K562 (cell line): ENCODE measurements around the gene KCNAB2. TPM values are rescaled to one million over a fixed set of nuclear protein-coding genes. Genes with fewer than 3 reads are reported as not detected.

ENCODE experiments used
- RAD21 ChIP-seq, 2 experiments: fragments of 250-450 bp in 1 of 2; fragments of 450-650 bp in 1 of 2; sonication (Bioruptor Pico) in 1 of 2; formaldehyde crosslinking in 1 of 2; IDR thresholded peaks in 1 of 2; conservative IDR thresholded peaks in 1 of 2; 2 replicates each; pipeline versions ENCODE4 v1.4.0 to v1.8.0; 2020 to 2022; ENCODE audit warnings: mild to moderate bottlenecking in 2 of 2, moderate library complexity in 1 of 2
- SNIP1 ChIP-seq: fragments of 450-650 bp; IDR thresholded peaks from 2 replicates; pipeline ENCODE4 v1.7.1; 2017; ENCODE audit warnings: low read depth, mild to moderate bottlenecking
- STAT5B ChIP-seq: fragments of 250-450 bp; sonication (Bioruptor Pico); IDR thresholded peaks from 2 replicates; pipeline ENCODE4 v1.8.0; 2021; ENCODE audit warnings: mild to moderate bottlenecking, inconsistent platforms
- ZNF134 ChIP-seq: fragments of 250-450 bp; sonication (Bioruptor Pico); conservative IDR thresholded peaks from 2 replicates; pipeline ENCODE4 v1.4.0; 2020
- polyA plus RNA-seq, 8 experiments: library from polyadenylated mRNA; depleted of rRNA in 4 of 8; stranded (reverse) in 5 of 8; unstranded in 3 of 8; fragments of >200 nt; fragmentation: Nextera tagmentation in 2 of 8; fragmentation: Illumina TruSeq in 1 of 8; extraction: Ambion mirVana in 2 of 8; extraction: Trizol in 1 of 8; gene quantifications; 2 replicates each; pipeline versions ENCODE4 v1.2.1 to v1.2.3, GENCODE V29; 2011 to 2014; ENCODE audit warnings: inconsistent platforms in 1 of 8, missing spikeins in 1 of 8
- total RNA-seq, 7 experiments: library from RNA; depleted of rRNA in 6 of 7; stranded (reverse); fragments of >200 nt in 6 of 7; fragmentation: Illumina TruSeq in 2 of 7; extraction: Trizol in 2 of 7; gene quantifications; 2 replicates each; pipeline versions ENCODE4 v1.2.1 to v1.2.3, GENCODE V29; 2011 to 2021; ENCODE audit warnings: low replicate concordance in 1 of 7
- TF ChIP-seq, protein P1 (sequence below), 2 experiments: fragments of 450-650 bp; formaldehyde crosslinking in 1 of 2; IDR thresholded peaks; 2 replicates each; pipeline versions ENCODE4 v1.4.0 to v1.6.1; 2014 to 2020; ENCODE audit warnings: mild to moderate bottlenecking in 2 of 2, borderline replicate concordance in 1 of 2, low read depth in 1 of 2

KCNAB2 gene
- total and polyA plus RNA-seq, 9 of the 15 experiments (the other 6 are each of a cell fraction or from before 2014, with no cell fraction given), result 1.8 to 15.8 (median 7.1) TPM

- TF ChIP-seq, protein P1, sequence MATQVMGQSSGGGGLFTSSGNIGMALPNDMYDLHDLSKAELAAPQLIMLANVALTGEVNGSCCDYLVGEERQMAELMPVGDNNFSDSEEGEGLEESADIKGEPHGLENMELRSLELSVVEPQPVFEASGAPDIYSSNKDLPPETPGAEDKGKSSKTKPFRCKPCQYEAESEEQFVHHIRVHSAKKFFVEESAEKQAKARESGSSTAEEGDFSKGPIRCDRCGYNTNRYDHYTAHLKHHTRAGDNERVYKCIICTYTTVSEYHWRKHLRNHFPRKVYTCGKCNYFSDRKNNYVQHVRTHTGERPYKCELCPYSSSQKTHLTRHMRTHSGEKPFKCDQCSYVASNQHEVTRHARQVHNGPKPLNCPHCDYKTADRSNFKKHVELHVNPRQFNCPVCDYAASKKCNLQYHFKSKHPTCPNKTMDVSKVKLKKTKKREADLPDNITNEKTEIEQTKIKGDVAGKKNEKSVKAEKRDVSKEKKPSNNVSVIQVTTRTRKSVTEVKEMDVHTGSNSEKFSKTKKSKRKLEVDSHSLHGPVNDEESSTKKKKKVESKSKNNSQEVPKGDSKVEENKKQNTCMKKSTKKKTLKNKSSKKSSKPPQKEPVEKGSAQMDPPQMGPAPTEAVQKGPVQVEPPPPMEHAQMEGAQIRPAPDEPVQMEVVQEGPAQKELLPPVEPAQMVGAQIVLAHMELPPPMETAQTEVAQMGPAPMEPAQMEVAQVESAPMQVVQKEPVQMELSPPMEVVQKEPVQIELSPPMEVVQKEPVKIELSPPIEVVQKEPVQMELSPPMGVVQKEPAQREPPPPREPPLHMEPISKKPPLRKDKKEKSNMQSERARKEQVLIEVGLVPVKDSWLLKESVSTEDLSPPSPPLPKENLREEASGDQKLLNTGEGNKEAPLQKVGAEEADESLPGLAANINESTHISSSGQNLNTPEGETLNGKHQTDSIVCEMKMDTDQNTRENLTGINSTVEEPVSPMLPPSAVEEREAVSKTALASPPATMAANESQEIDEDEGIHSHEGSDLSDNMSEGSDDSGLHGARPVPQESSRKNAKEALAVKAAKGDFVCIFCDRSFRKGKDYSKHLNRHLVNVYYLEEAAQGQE (IDR thresholded peaks at IDR 0.05; ENCODE audit: borderline replicate concordance), result peak; percentile 68
- TF ChIP-seq, protein P1 (CRISPR knock-in tag; IDR thresholded peaks at IDR 0.05; ENCODE audit: low read depth), result peak; percentile 48; the same call in 1 of the 2 replicates
- no peak for TF ChIP-seq STAT5B (CRISPR knock-in tag)
- TF ChIP-seq SNIP1, result no peak
- no peak for TF ChIP-seq ZNF134
- TF ChIP-seq RAD21 (CRISPR knock-in tag; conservative IDR thresholded peaks at IDR 0.05 in 1 of 2, IDR thresholded peaks at IDR 0.05 in 1 of 2), result peak; percentile 32 to 63
Observed at GRCh38 chr1:6108937-6109614, 63.4 kb downstream of the KCNAB2 start (continued).
